ENCODE measurements around the gene ARVCF.
A peak's percentile ranks its signal among the peaks of the same experiment; 100 is the strongest.

The ARVCF gene

GRCh38 chr22:20015187-20015625, 1.4 kb downstream of the ARVCF start:
- no peak for DNase-seq

GRCh38 chr22:20014526-20015186, 2.0 kb downstream of the ARVCF start:
- no peak for DNase-seq

- DNase-seq = peak; percentile 55
Measured at GRCh38 chr22:20013382-20013871, 3.2 kb downstream of the ARVCF start.

GRCh38 chr22:20012741-20013331, 3.8 kb downstream of the ARVCF start:
- no peak for DNase-seq

DNA sequence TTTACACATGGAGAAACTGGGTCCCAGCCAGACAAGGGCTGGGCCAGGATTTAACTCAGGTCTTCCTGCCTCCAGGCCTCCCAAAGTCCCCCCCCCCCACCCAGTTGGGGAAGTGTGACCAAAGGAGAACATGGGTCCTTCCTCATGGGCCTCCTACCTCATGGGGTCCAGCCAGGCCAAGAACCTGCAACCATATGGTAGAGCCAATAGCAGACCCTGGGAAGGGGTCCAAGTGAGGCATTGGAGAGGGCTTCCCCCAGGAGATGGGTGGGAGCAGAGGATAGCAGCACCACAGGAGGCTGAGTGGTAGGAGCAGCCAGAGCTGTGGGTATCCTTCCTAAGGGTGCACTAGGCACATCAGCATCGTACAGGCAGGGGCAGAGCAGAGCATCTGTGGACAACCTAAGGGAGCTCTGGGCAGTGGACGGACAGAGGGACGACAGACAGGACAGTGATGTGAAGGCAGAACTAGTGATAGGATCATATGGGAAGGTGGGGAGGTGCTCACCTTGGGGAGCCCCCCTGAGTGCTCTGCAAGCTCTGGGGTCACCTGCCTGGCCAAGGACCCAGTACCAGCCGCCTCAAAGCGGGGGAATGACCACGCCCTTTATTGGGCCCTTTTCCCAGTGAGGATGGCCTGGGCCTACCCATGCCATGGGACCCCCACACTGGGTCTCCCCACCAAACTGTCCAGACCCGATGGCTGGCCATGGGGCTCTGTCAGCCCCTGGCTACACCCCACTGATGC, 4.5 kb downstream of the ARVCF start:
- DNase-seq = no peak

- no peak for DNase-seq
Measured at GRCh38 chr22:20011123-20011992, 5.3 kb downstream of the ARVCF start.

- DNase-seq = no peak
Measured at GRCh38 chr22:20010307-20011122, 6.1 kb downstream of the ARVCF start.

DNA sequence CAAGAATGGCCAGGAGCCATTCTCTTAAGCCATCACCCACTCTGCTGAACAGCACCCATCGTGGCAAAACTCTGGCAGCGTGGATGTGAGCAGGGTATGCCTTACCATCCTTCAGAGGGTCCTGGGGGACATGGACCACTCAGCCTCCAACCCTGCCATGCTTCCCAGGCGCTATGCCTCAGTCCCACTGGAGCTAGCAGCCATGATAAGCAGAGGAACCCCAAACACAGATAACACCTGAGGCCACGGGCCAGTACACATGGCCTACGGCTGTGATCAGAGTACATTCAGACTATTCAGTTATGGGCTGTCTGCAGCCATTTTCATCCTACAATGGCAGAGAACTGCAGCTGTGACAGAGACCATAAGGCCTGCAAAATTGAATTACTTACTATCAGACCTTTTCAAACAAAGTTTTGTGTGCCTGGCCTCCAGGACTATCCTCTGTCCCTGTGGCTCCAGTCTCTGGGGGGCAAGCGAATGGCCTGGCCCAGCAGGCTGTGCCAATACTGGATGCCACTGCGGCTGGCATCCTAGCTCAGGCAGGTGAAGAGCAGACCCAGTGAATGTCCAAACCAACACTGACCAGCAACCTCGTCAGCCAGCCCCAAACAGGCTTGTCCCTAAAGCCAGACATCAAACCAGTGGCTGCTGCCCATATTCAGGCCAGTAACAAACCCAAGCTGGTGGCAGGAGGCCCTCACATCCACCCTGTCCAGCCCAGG, 6.9 kb downstream of the ARVCF start:
- no peak for DNase-seq

GRCh38 chr22:20009018-20009491, 7.6 kb downstream of the ARVCF start:
- DNase-seq = no peak

GRCh38 chr22:20008221-20008995, 8.2 kb downstream of the ARVCF start:
- DNase-seq = no peak

DNA sequence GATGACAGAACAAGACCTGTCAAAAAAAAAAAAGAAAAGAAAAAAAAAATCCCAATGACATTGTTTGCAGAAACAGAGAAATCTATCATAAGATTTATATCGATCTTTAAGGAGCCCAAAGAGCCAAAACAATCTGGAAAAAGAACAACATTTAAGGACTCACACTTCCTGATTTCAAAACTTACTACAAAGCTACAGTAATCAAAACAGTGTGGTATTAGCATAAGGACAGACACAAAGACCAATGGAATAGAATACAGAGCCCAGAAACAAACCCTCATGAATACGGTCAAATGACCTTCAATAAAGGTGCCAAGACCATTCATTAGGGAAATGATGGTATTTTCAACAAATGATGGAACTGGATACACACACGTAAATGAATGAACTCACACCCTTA, 12.2 kb downstream of the ARVCF start:
- no peak for DNase-seq

DNA sequence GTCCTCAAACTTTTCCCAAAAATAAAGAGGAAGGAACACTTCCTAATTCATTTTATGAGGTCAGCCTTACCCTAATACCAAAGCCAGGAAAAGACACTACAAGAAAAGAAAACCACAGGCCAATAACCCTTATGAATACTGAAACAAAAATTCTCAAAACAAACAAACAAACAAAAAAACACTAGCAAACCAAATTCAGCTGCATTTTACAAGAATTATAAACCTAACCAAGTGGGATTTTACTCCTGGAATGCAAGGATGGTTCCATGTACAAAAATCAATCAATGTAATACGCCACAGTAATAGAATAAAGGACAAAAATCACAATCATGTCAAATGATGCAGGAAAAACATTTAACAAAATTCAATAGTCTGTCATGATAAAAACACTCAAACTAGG, 13.3 kb downstream of the ARVCF start:
- DNase-seq = no peak

DNA sequence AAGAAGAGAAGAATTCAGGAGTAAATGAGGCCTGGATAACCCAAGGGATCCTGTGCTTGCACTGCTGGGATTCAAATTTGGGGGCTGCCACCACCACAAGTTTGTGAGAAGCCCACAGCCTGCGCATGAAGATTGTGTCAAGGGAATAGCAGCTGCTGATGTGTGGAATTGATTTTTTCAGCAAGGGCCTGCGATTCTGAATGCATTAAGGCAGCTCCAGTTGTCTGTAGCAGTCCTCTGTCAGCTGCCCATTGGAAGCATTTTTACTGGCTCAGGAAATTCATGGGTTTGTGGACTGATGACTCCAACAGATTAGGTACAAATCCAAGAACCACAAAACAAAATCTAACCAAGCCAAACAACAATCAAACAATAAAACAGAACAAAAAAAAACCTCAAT, 14.0 kb downstream of the ARVCF start:
- DNase-seq = no peak

DNA sequence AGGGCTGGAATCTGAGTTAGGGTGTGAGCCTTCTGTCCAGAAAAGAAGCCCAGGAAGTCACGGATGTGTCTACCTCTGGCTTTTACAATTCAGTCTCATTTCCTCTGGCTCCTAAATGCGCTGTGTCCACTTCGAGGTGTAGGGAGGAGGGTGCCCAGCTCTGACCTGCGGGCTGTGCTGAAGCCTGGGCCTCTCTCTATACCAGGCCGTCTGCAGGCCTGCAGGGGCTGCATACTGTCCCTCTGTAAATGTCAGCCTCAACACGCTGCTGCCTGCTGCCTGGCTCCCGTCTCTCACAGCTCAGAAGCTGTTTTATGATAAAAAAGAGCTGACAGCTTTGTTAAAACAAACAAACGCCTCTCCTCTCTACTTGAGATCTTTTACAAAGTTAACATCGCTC, 14.5 kb downstream of the ARVCF start:
- no peak for DNase-seq

- no peak for DNase-seq
Measured at GRCh38 chr22:20001082-20001638, 15.5 kb downstream of the ARVCF start.

DNA sequence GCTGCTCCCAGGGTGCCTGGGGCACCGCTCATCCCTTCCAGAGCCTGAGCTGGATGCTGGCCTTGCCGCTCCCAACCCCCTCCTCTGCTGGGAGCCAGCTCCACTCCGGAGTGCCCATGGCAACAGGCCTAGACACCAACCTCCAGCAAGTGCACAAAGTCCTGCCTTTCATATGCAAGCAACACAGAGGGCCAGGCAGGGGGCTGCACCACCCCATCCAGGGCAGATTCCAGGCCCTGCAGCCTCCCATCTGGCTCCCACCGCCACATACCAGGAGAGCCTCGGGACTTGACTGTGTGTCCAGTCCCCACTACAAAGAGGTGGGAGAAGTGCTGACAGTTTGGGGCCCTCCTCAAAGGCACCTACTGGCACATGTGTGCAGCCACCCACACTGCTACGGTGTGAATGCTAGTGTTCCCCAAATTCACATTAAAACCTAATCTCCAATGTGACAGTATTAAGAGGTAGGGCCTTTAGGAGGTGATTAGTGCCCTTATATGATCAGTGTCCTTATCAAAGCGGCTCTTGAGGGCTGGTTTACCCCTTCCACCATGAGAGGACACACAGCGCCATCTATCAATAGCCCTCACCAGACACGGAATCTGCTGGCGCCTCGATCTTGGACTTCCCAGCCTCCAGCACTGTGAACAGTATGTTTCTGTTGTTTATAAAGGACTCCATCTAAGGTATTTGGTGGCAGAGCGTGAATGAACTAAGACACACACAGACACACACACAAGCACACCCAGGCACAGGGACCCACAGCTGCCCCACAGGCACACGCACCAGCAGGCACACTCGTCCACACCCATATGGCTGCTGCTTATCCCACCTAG, 16.2 kb downstream of the ARVCF start:
- no peak for DNase-seq

- DNase-seq = no peak
Measured at GRCh38 chr22:19998991-19999820, 17.4 kb downstream of the ARVCF start.
